ENCODE data around the gene ADPRM.

ADPRM gene

GRCh38 chr17:10653987-10654386, 43.4 kb upstream of the ADPRM start:
- no peak overlapping the region for H3K4me3 ChIP-seq (ENCODE audit: low read depth, low read length)
- TF ChIP-seq, protein P1, sequence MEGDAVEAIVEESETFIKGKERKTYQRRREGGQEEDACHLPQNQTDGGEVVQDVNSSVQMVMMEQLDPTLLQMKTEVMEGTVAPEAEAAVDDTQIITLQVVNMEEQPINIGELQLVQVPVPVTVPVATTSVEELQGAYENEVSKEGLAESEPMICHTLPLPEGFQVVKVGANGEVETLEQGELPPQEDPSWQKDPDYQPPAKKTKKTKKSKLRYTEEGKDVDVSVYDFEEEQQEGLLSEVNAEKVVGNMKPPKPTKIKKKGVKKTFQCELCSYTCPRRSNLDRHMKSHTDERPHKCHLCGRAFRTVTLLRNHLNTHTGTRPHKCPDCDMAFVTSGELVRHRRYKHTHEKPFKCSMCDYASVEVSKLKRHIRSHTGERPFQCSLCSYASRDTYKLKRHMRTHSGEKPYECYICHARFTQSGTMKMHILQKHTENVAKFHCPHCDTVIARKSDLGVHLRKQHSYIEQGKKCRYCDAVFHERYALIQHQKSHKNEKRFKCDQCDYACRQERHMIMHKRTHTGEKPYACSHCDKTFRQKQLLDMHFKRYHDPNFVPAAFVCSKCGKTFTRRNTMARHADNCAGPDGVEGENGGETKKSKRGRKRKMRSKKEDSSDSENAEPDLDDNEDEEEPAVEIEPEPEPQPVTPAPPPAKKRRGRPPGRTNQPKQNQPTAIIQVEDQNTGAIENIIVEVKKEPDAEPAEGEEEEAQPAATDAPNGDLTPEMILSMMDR (IDR thresholded peaks at IDR 0.05; ENCODE audit: borderline replicate concordance, insufficient read depth, low read depth, low read length), result no peak

GRCh38 chr17:10657148-10657547, 40.2 kb upstream of the ADPRM start, which contains the start of gene MYH3:
TSS of gene MYH3 (minus strand) at chr17:10657309. CDS start at chr17:10655064, 2,245 bp downstream.
- H3K4me3 ChIP-seq (ENCODE audit: low read depth, low read length), result no peak within 1 kb of the TSS
- TF ChIP-seq, protein P1 (IDR thresholded peaks at IDR 0.05; ENCODE audit: borderline replicate concordance, insufficient read depth, low read depth, low read length), result no peak

GRCh38 chr17:10657879-10658278, 39.5 kb upstream of the ADPRM start:
- TF ChIP-seq, protein P1 (IDR thresholded peaks at IDR 0.05; ENCODE audit: borderline replicate concordance, insufficient read depth, low read depth, low read length), result no peak
- no peak overlapping the region for H3K4me3 ChIP-seq (ENCODE audit: low read depth, low read length)

GRCh38 chr17:10661437-10661836, 36.0 kb upstream of the ADPRM start:
- no peak overlapping the region for H3K4me3 ChIP-seq (ENCODE audit: low read depth, low read length)
- TF ChIP-seq, protein P1 (IDR thresholded peaks at IDR 0.05; ENCODE audit: borderline replicate concordance, insufficient read depth, low read depth, low read length), result no peak

DNA sequence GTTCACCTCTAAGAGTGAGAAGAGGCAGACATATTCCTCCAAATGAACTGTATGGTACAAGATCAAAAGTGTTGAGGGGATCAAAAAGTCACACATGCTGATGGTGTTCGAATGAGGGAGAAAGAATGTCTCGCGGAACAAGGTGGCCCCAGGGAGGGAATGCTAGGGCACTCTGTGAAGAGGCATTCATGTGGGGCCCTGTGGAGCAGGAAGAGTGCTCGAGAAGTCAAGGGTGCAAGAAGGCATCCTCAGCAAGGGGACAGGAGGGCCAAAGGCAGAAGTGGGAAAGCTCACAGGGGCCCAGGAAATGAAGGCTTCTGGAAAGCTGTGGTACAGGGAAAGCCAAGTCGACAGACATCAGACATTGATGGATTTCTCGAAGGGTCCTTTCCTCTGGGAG, 34.2 kb upstream of the ADPRM start:
- no peak overlapping the region for H3K4me3 ChIP-seq (ENCODE audit: low read depth, low read length)
- TF ChIP-seq, protein P1 (IDR thresholded peaks at IDR 0.05; ENCODE audit: borderline replicate concordance, insufficient read depth, low read depth, low read length), result no peak

DNA sequence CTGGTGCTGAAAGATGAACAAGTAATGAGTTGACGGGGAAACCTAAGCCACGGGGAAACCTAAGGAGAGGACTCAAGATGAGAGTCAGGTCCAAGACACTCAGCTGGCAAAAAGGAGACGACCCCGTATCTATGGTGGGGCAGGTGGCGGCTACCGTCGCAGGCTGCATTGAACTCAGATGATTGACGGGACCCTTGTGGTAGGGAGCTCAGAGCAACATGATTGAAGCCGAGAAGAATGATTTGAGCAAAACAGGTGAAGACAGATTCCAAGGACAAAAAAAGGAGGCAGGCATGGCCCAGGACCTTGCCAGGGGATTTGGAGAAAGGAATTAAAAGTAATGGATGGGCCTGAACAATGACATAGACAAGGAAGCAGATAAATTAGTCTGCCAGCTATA, 32.8 kb upstream of the ADPRM start:
- no peak overlapping the region for H3K4me3 ChIP-seq (ENCODE audit: low read depth, low read length)
- TF ChIP-seq, protein P1 (IDR thresholded peaks at IDR 0.05; ENCODE audit: borderline replicate concordance, insufficient read depth, low read depth, low read length), result no peak

GRCh38 chr17:10666906-10667305, 30.5 kb upstream of the ADPRM start:
- TF ChIP-seq, protein P1 (IDR thresholded peaks at IDR 0.05; ENCODE audit: borderline replicate concordance, insufficient read depth, low read depth, low read length), result no peak
- H3K4me3 ChIP-seq (ENCODE audit: low read depth, low read length), result no peak overlapping the region

Measured in GM12875 (cell line).